OCI-LY7 (cell line): ENCODE data around the gene FANCB. TPM values are rescaled to one million over a fixed set of nuclear protein-coding genes. Genes with fewer than 3 reads are reported as not detected.

Experiments
- BruUV-seq: library from RNA; stranded (reverse); fragments of 400-500 nt; replicated peaks from 2 replicates; lab custom pipeline; 2021; lab: Mats Ljungman, UMichigan
- CTCF ChIA-PET: fragments of 300-600 bp; sonication (Branson Sonifier 250); formaldehyde crosslinking; loops from one replicate; lab custom pipeline; 2022; ENCODE audit warnings: antibody characterized with exemption; ENCODE audit not compliant: unreplicated experiment; lab: Charles Lee
- POLR2A ChIA-PET: fragments of 300-600 bp; sonication (Branson Sonifier 250); formaldehyde crosslinking; loops from one replicate; lab custom pipeline; 2022; ENCODE audit warnings: antibody characterized with exemption; lab: Charles Lee
- DNase-seq: peaks from one replicate; pipeline ENCODE4 v3.0.0-alpha.2; 2015; ENCODE audit warnings: low spot score
- H2AFZ ChIP-seq: fragments of 200-600 bp; sonication (generic), shearing (Covaris generic); 2 replicates; pipeline ENCODE4 v1.6.1; 2014; ENCODE audit warnings: mild to moderate bottlenecking, antibody characterized with exemption, low read length, moderate library complexity
- H3K27ac ChIP-seq: fragments of 200-600 bp; sonication (generic); 2 replicates; pipeline ENCODE4 v1.5.1; 2014; ENCODE audit warnings: mixed run types, low read depth, mild to moderate bottlenecking, moderate library complexity, low read length, inconsistent platforms; ENCODE audit not compliant: poor library complexity, severe bottlenecking
- H3K36me3 ChIP-seq: fragments of 200-600 bp; sonication (generic); 2 replicates; pipeline ENCODE4 v1.6.1; 2014; ENCODE audit warnings: mild to moderate bottlenecking, antibody characterized with exemption, low read length, moderate library complexity, mixed read lengths; ENCODE audit not compliant: insufficient read depth
- H3K4me1 ChIP-seq: fragments of 200-600 bp; sonication (generic); 2 replicates; pipeline ENCODE4 v1.5.1; 2014; ENCODE audit warnings: mild to moderate bottlenecking, low read length; ENCODE audit not compliant: insufficient read depth, poor library complexity, severe bottlenecking
- H3K4me2 ChIP-seq: fragments of 200-600 bp; sonication (generic); 2 replicates; pipeline ENCODE4 v1.6.1; 2014; ENCODE audit warnings: mild to moderate bottlenecking, low read length
- H3K4me3 ChIP-seq: fragments of 200-600 bp; sonication (generic); 2 replicates; pipeline ENCODE4 v1.5.1; 2014; ENCODE audit warnings: mild to moderate bottlenecking, low read depth, low read length; ENCODE audit not compliant: poor library complexity, severe bottlenecking
- H3K79me2 ChIP-seq: fragments of 200-600 bp; sonication (generic); 2 replicates; pipeline ENCODE4 v1.6.1; 2016; ENCODE audit warnings: low read depth, mild to moderate bottlenecking, low read length, moderate library complexity, mixed read lengths; ENCODE audit not compliant: insufficient read depth
- H3K9me2 ChIP-seq: fragments of 200-600 bp; sonication (generic); 2 replicates; pipeline ENCODE4 v1.6.1; 2016; ENCODE audit warnings: mild to moderate bottlenecking, low read length, mixed read lengths; ENCODE audit not compliant: insufficient read depth
- H3K9me3 ChIP-seq: fragments of 200-600 bp; sonication (generic); 2 replicates; pipeline ENCODE4 v1.6.1; 2014; ENCODE audit warnings: mild to moderate bottlenecking, mixed run types, low read length, mixed read lengths
- H4K20me1 ChIP-seq: fragments of 200-600 bp; sonication (generic); 2 replicates; pipeline ENCODE4 v1.6.1; 2014; ENCODE audit warnings: mild to moderate bottlenecking, antibody characterized with exemption, low read length, moderate library complexity, mixed read lengths; ENCODE audit not compliant: insufficient read depth
- CTCF ChIP-seq: fragments of 200-600 bp; sonication (generic); conservative IDR thresholded peaks from 2 replicates; pipeline ENCODE4 v1.5.1; 2014; ENCODE audit warnings: mild to moderate bottlenecking, antibody characterized with exemption, low read length, moderate library complexity, mixed read lengths
- EZH2phosphoT487 ChIP-seq: fragments of 200-600 bp; sonication (generic); IDR thresholded peaks from 2 replicates; pipeline ENCODE4 v1.6.1; 2018; ENCODE audit warnings: low read depth, borderline replicate concordance, mild to moderate bottlenecking, mixed run types, antibody characterized with exemption, low read length, moderate library complexity, mixed read lengths
- intact Hi-C: fragments of 100-400 bp; cut with micrococcal nuclease; formaldehyde crosslinking; loops from one replicate; pipeline ENCODE4 v1.10.0; 2022; ENCODE audit not compliant: unreplicated experiment
- total RNA-seq, 2 experiments: library from RNA; depleted of rRNA in 1 of 2; stranded (reverse); fragments of >200 nt in 1 of 2; shearing (Covaris generic) in 1 of 2; gene quantifications; 2 replicates each; pipeline ENCODE4 v1.2.3, GENCODE V29; 2014 to 2022

The FANCB gene
- total RNA-seq, 2 experiments from 2014 or later = 15.2 to 23.7 TPM

- no peaks in the 10 kb centered on the region for H3K79me2 ChIP-seq
- ChIA-PET POLR2A (interaction anchor here (0.6 kb wide), 1 partner anchor 9 kb away, joined by 3 read pairs; no protein-coding TSS in a partner anchor), CTCF (no interaction called here)
- no peak overlapping the region for H3K27ac ChIP-seq
- H3K4me3 ChIP-seq = no peak overlapping the region
- no peaks in the 10 kb centered on the region for H3K9me2 ChIP-seq
- no peaks in the 10 kb centered on the region for H4K20me1 ChIP-seq
- BruUV-seq = no TSS peak
- no peak for DNase-seq
- H2AFZ ChIP-seq = no peak overlapping the region
- H3K4me2 ChIP-seq = no peak overlapping the region
- no peaks in the 10 kb centered on the region for H3K36me3 ChIP-seq
- H3K9me3 ChIP-seq = no peaks in the 10 kb centered on the region
- TF ChIP-seq EZH2phosphoT487 (no peak), CTCF (no peak)
- no peaks in the 10 kb centered on the region for H3K4me1 ChIP-seq
- intact Hi-C loops = no loop called here
These were observed 23.4 kb upstream of the FANCB start for GRCh38 chrX:14896273-14896672.

GRCh38 chrX:14886252-14886651 lies 13.4 kb upstream of the FANCB start:
- H3K4me3 ChIP-seq = no peak overlapping the region
- TF ChIP-seq EZH2phosphoT487 (no peak), CTCF (no peak)
- no peak overlapping the region for H3K4me2 ChIP-seq
- intact Hi-C loops = no loop called here
- H3K9me2 ChIP-seq = no peaks in the 10 kb centered on the region
- POLR2A ChIA-PET = no interaction called here
- H3K36me3 ChIP-seq = no peaks in the 10 kb centered on the region
- no peak overlapping the region for H3K27ac ChIP-seq
- CTCF ChIA-PET = no interaction called here
- H4K20me1 ChIP-seq = no peaks in the 10 kb centered on the region
- H3K4me1 ChIP-seq = no peaks in the 10 kb centered on the region
- no peak for DNase-seq
- H3K9me3 ChIP-seq = no peaks in the 10 kb centered on the region
- H2AFZ ChIP-seq = no peak overlapping the region
- H3K79me2 ChIP-seq = no peaks in the 10 kb centered on the region
- no TSS peak for BruUV-seq

- TF ChIP-seq CTCF (no peak), EZH2phosphoT487 (no peak)
- intact Hi-C loops = no loop called here
- Histone ChIP-seq H3K9me3 (no peaks in the 10 kb centered on the region), H3K36me3 (no peaks in the 10 kb centered on the region), H3K27ac (no peak overlapping the region), H4K20me1 (no peaks in the 10 kb centered on the region), H3K9me2 (no peaks in the 10 kb centered on the region), H3K4me3 (no peak overlapping the region), H3K4me2 (no peak overlapping the region), H2AFZ (no peak overlapping the region), H3K4me1 (no peaks in the 10 kb centered on the region), H3K79me2 (no peaks in the 10 kb centered on the region)
- no peak for DNase-seq
- POLR2A ChIA-PET = no interaction called here
- CTCF ChIA-PET = no interaction called here
- no TSS peak for BruUV-seq
These were observed 11.8 kb upstream of the FANCB start for GRCh38 chrX:14884714-14885113.
